Measurements from ENCODE around the gene SLC9C1. TPM values are rescaled to one million over a fixed set of nuclear protein-coding genes. Genes with fewer than 3 reads are reported as not detected.

The SLC9C1 gene
- total RNA-seq, result 1 to 10 TPM in 1 of 5 donors, not detected in 4; 1.1 TPM
- not detected for polyA plus RNA-seq
- long read RNA-seq, donor 1, result 0 reads
- long read RNA-seq, donor 2, result 0 reads
- long read RNA-seq, donor 3, result 0 reads
- long read RNA-seq, donor 4, result 0 reads
- long read RNA-seq, donor 5, result 0 reads
- long read RNA-seq, donor 6, result 0 reads
- long read RNA-seq, donor 7, result 0 reads
- long read RNA-seq, donor 8, result 0 reads
- long read RNA-seq, donor 9, result 0 reads
- long read RNA-seq, donor 10, result 0 reads

DNA sequence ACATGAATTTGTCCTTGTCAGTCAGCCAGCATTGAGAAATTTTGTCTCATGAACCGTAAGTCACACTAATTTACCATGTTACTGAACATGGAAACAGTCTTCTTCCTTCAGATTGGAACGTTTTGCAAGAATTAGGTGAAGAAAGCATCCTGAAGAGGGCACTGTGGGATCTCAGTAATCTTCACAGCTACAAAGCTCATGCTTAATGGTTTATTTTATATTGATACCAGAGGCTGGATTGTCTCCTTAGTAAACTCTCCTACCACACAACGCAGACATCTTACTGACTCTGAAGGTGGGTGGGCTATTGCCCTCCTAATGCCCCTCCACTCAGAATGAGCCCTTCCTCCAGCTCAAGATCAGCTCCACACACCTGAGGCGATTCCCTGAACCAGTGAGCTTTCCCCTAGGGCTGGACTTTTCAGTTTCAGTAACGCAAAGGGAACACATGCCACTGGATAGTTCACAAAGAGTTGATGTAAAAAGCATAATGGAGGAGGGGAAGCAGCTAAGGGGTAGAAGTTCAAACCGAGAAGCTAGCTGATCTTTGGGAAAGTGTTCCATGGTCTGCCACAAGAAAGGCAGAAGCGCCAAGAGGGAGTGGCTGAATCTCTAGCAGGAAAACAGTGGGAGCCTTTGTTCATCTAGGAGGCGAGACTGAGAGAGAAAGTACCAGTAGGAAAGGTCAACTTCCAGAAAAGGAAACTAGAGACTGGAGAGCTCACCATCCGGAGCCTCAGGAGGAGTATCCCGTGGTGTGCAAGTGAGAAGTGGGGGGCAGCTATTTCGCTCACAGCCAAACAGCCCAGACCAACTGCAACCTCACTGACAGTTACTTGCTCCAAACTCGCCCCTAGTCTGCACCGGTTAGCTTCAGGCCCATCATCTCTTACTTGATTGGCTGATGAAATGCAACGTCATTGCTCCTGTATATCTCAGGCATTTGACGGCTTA lies at the start of gene SLC9C1:
SLC9C1 (minus strand) TSS at position 849 of the 954 bp plus-strand sequence. CDS start 7,425 bp downstream, outside the sequence.
- Histone ChIP-seq H3K36me3 (no peaks in the 10 kb centered on the region), H3K9me3 (no peaks in the 10 kb centered on the region), H3K4me3 (peak within 1 kb of the TSS; percentile 40 to 47 (median 42)), H3K27ac (peak within 1 kb of the TSS; percentile 21 to 85 (median 73)), H3K27me3 (no peaks in the 10 kb centered on the region), H3K4me1 (peaks cover 0 to 16% (median 9%) of the 10 kb centered on the region in 4 donors)
- peak in 1 of 2 donors; percentile 93 for DNase-seq
- 12 to 23% (median 18%) methylated on average over 15 of the region's 15 CpGs for WGBS, 5 donors
- intact Hi-C loops (cut with DNase I; ENCODE audit: low total_unique reads), result no loop called here
- TF ChIP-seq POLR2AphosphoS5 (IDR thresholded peaks at IDR 0.05) (peak in 1 of 3 donors; percentile 38), POLR2A (IDR thresholded peaks at IDR 0.05) (no peak)
- TF ChIP-seq, protein P1, sequence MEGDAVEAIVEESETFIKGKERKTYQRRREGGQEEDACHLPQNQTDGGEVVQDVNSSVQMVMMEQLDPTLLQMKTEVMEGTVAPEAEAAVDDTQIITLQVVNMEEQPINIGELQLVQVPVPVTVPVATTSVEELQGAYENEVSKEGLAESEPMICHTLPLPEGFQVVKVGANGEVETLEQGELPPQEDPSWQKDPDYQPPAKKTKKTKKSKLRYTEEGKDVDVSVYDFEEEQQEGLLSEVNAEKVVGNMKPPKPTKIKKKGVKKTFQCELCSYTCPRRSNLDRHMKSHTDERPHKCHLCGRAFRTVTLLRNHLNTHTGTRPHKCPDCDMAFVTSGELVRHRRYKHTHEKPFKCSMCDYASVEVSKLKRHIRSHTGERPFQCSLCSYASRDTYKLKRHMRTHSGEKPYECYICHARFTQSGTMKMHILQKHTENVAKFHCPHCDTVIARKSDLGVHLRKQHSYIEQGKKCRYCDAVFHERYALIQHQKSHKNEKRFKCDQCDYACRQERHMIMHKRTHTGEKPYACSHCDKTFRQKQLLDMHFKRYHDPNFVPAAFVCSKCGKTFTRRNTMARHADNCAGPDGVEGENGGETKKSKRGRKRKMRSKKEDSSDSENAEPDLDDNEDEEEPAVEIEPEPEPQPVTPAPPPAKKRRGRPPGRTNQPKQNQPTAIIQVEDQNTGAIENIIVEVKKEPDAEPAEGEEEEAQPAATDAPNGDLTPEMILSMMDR (IDR thresholded peaks at IDR 0.05), result peak in 5 of 7 experiments; percentile 35 to 69 (median 45)

DNA sequence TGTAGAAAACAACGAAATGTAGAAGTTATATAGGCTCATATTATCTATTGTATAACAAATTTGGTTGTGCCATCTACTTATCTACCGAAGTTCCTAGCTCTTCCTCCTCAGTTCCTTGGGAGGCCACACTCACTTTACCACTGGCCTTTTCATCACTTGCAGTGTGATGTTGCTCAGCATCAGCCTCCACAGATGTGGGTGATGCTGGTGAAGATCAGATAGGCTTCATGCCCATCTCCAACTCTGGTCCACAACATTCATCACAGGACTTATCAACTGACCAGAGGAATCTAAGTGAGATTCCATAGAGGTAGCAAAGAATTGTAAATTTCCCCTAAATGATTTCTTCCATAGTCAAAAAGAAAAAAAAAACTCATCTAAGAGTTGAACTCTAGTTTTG lies 47.4 kb upstream of the SLC9C1 start:
- Histone ChIP-seq H3K27ac (no peak overlapping the region), H3K4me1 (peaks cover 0 to 12% (median 3%) of the 10 kb centered on the region in 4 donors), H3K4me3 (no peak overlapping the region), H3K9me3 (peaks cover 0 to 8% (median 0%) of the 10 kb centered on the region in 4 donors), H3K27me3 (no peaks in the 10 kb centered on the region), H3K36me3 (peaks cover 0 to 21% (median 1%) of the 10 kb centered on the region in 4 donors)
- TF ChIP-seq, protein P1 (IDR thresholded peaks at IDR 0.05), result no peak
- no peak for TF ChIP-seq POLR2A (IDR thresholded peaks at IDR 0.05)
- no peak for TF ChIP-seq POLR2AphosphoS5 (IDR thresholded peaks at IDR 0.05)
- no peak for TF ChIP-seq EP300 (IDR thresholded peaks at IDR 0.05)
- DNase-seq, result no peak
- 75 to 92% (median 87%) methylated on average over 2 of the region's 2 CpGs for WGBS, 5 donors
- intact Hi-C loops (cut with DNase I; ENCODE audit: low total_unique reads), result no loop called here

GRCh38 chr3:112339609-112340008 lies 45.6 kb upstream of the SLC9C1 start:
- peaks cover 0 to 21% (median 6%) of the 10 kb centered on the region in 4 donors for H3K4me1 ChIP-seq
- peaks cover 0 to 8% (median 0%) of the 10 kb centered on the region in 4 donors for H3K9me3 ChIP-seq
- no peak for DNase-seq
- H3K36me3 ChIP-seq, result peaks cover 0 to 4% (median 0%) of the 10 kb centered on the region in 4 donors
- H3K4me3 ChIP-seq, result no peak overlapping the region
- H3K27ac ChIP-seq, result no peak overlapping the region
- WGBS, 5 donors, result 86 to 92% (median 89%) methylated on average over 2 of the region's 2 CpGs
- TF ChIP-seq, protein P1 (IDR thresholded peaks at IDR 0.05), result no peak
- TF ChIP-seq EP300 (IDR thresholded peaks at IDR 0.05) (no peak), POLR2A (IDR thresholded peaks at IDR 0.05) (no peak), POLR2AphosphoS5 (IDR thresholded peaks at IDR 0.05) (no peak)
- intact Hi-C loops (cut with DNase I; ENCODE audit: low total_unique reads), result no loop called here
- H3K27me3 ChIP-seq, result no peaks in the 10 kb centered on the region

DNA sequence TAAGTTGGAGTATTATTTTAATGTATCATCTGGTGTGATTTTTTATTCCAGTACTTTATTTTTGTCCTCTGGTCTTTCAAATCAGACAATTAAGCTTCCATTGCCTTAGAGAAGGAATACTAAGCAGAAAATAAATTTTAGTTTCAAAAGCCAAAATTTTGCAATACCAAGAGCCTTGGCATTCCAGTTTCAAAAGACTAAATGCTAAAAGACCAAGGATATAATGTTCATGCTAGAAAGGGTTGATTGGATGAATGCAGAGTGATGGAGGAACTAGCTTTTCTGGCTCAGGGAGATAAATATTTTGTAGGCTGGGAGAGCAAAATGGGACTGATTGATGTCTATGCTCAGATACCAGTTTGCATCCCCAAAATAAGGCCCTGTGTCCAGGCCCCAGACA lies 45.1 kb upstream of the SLC9C1 start:
- intact Hi-C loops (cut with DNase I; ENCODE audit: low total_unique reads), result no loop called here
- Histone ChIP-seq H3K27me3 (peaks cover 0 to under 1% (median 0%) of the 10 kb centered on the region in 3 donors), H3K4me1 (peaks cover 0 to 23% (median 6%) of the 10 kb centered on the region in 4 donors), H3K27ac (no peak overlapping the region), H3K4me3 (no peak overlapping the region), H3K36me3 (no peaks in the 10 kb centered on the region), H3K9me3 (peaks cover 0 to 8% (median 0%) of the 10 kb centered on the region in 4 donors)
- TF ChIP-seq, protein P1 (IDR thresholded peaks at IDR 0.05), result no peak
- no peak for TF ChIP-seq EP300 (IDR thresholded peaks at IDR 0.05)
- no peak for TF ChIP-seq POLR2A (IDR thresholded peaks at IDR 0.05)
- TF ChIP-seq POLR2AphosphoS5 (IDR thresholded peaks at IDR 0.05), result no peak
- no peak for DNase-seq

Measured in stomach (tissue), 19 donors.